GM12878 (cell line): ENCODE results near the gene HEPACAM2. TPM values are rescaled to one million over a fixed set of nuclear protein-coding genes. Genes with fewer than 3 reads are reported as not detected.

Experiments used
- ATAC-seq: fragments of 200-7000 bp; cut with Tn5 transposase; 3 replicates; pipeline ENCODE4 v1.9.1; 2020; ENCODE audit warnings: mild to moderate bottlenecking, moderate library complexity
- BruUV-seq: library from RNA; stranded (reverse); fragments of 400-500 nt; replicated peaks from 2 replicates; lab custom pipeline; 2021; lab: Mats Ljungman, UMichigan
- CTCF ChIA-PET: fragments of 300-600 bp; sonication (Branson Sonifier 250); formaldehyde crosslinking; extraction: SDS; loops from one replicate; lab custom pipeline; 2021; ENCODE audit warnings: inconsistent platforms; lab: Yijun Ruan, JAX
- POLR2A ChIA-PET: fragments of 350-600 bp; formaldehyde crosslinking; extraction: SDS; loops from one replicate; lab custom pipeline; 2021; ENCODE audit warnings: inconsistent platforms; lab: Charles Lee
- RAD21 ChIA-PET: fragments of 300-600 bp; sonication (Branson Sonifier 250); formaldehyde crosslinking; loops from one replicate; lab custom pipeline; 2023; ENCODE audit warnings: antibody characterized with exemption; ENCODE audit not compliant: unreplicated experiment; lab: Charles Lee
- SMC1A ChIA-PET: fragments of 300-600 bp; sonication (Branson Sonifier 250); formaldehyde crosslinking; loops from one replicate; lab custom pipeline; 2023; ENCODE audit not compliant: unreplicated experiment, uncharacterized antibody; lab: Charles Lee
- DNase-seq: peaks from one replicate; pipeline ENCODE4 v3.0.0-alpha.2; 2011; ENCODE audit warnings: low read depth, low spot score
- FAIRE-seq: peaks from 3 replicates; lab custom pipeline; 2011; peaks lifted over from hg19 to GRCh38; lab: Jason Lieb, UNC
- H2AFZ ChIP-seq: 2 replicates; pipeline ENCODE4 v1.6.0; 2011; ENCODE audit warnings: low read depth, low read length, control low read depth; ENCODE audit not compliant: control insufficient read depth
- H3K27ac ChIP-seq: 2 replicates; pipeline ENCODE4 v1.5.1; 2011; ENCODE audit warnings: control low read depth; ENCODE audit not compliant: control insufficient read depth, insufficient read depth
- H3K27me3 ChIP-seq, 2 experiments: replicated peaks in 1 of 2; 2 replicates each; pipeline versions ENCODE4 v1.6.0 to v1.6.1; 2011; ENCODE audit warnings: low read length in 1 of 2; ENCODE audit not compliant: control insufficient read depth in 2 of 2, insufficient read depth in 2 of 2
- H3K36me3 ChIP-seq, 2 experiments: 2 replicates each; pipeline ENCODE4 v1.5.1; 2011; ENCODE audit warnings: low read length in 1 of 2; ENCODE audit not compliant: control insufficient read depth in 2 of 2, insufficient read depth in 2 of 2
- H3K4me1 ChIP-seq: 2 replicates; pipeline ENCODE4 v1.6.1; 2011; ENCODE audit warnings: mild to moderate bottlenecking, low read length, moderate library complexity, mixed read lengths; ENCODE audit not compliant: control insufficient read depth, insufficient read depth
- H3K4me2 ChIP-seq: 2 replicates; pipeline ENCODE4 v1.6.0; 2011; ENCODE audit warnings: control low read depth; ENCODE audit not compliant: control insufficient read depth, insufficient read depth
- H3K4me3 ChIP-seq: fragments of 200-600 bp; sonication (generic); 2 replicates; pipeline ENCODE4 v1.5.1; 2016
- H3K79me2 ChIP-seq: 2 replicates; pipeline ENCODE4 v1.6.0; 2011; ENCODE audit warnings: low read length; ENCODE audit not compliant: control insufficient read depth, insufficient read depth
- H3K9ac ChIP-seq: 2 replicates; pipeline ENCODE4 v1.8.0; 2011; ENCODE audit warnings: low read length, control low read depth, mixed read lengths; ENCODE audit not compliant: control insufficient read depth, insufficient read depth
- H3K9me3 ChIP-seq: replicated peaks from 3 replicates; pipeline ENCODE4 v1.5.1; 2011; ENCODE audit warnings: mild to moderate bottlenecking, low read length; ENCODE audit not compliant: control insufficient read depth, insufficient read depth
- H4K20me1 ChIP-seq: 2 replicates; pipeline ENCODE4 v1.6.0; 2011; ENCODE audit not compliant: control insufficient read depth, insufficient read depth
- CBX3 ChIP-seq: fragments of 200-600 bp; sonication (generic); IDR thresholded peaks from 2 replicates; pipeline ENCODE4 v1.6.1; 2016; ENCODE audit warnings: low read depth, borderline replicate concordance
- CEBPB ChIP-seq, 2 experiments: fragments of 150-350 bp in 1 of 2; IDR thresholded peaks; 2 replicates each; pipeline ENCODE4 v1.6.1; 2012 to 2014; ENCODE audit warnings: low read depth in 2 of 2, low read length in 2 of 2, borderline replicate concordance in 1 of 2, inconsistent platforms in 1 of 2
- CEBPZ ChIP-seq: fragments of 150-350 bp; IDR thresholded peaks from 2 replicates; pipeline ENCODE4 v1.6.1; 2016; ENCODE audit warnings: low read depth, low read length
- CTCF ChIP-seq, 3 experiments: IDR thresholded peaks in 2 of 3; conservative IDR thresholded peaks in 1 of 3; 2 replicates each; pipeline ENCODE4 v1.5.1; 2011; ENCODE audit warnings: low read depth in 3 of 3, low read length in 3 of 3, mild to moderate bottlenecking in 3 of 3, control low read depth in 2 of 3, moderate library complexity in 2 of 3, inconsistent platforms in 1 of 3, mixed read lengths in 1 of 3; ENCODE audit not compliant: control insufficient read depth in 2 of 3, insufficient read depth in 1 of 3; ENCODE audit errors: extremely low read depth in 1 of 3
- HDAC6 ChIP-seq: fragments of 200-600 bp; sonication (generic); IDR thresholded peaks from one replicate; pipeline ENCODE4 v1.8.0; 2017; ENCODE audit warnings: antibody characterized with exemption; ENCODE audit not compliant: unreplicated experiment
- MEF2B ChIP-seq: fragments of 450-650 bp; IDR thresholded peaks from 2 replicates; pipeline ENCODE4 v1.6.1; 2018; ENCODE audit warnings: mild to moderate bottlenecking, moderate library complexity; ENCODE audit not compliant: partially characterized antibody, poor library complexity, severe bottlenecking
- MYC ChIP-seq: IDR thresholded peaks from 2 replicates; pipeline ENCODE4 v1.6.1; 2011; ENCODE audit warnings: mild to moderate bottlenecking, low read length, moderate library complexity, inconsistent platforms; ENCODE audit not compliant: insufficient read depth, insufficient replicate concordance, insufficient read length, severe bottlenecking
- RUNX3 ChIP-seq: IDR thresholded peaks from 2 replicates; pipeline ENCODE4 v1.6.1; 2012; ENCODE audit warnings: low read length, inconsistent platforms
- SP1 ChIP-seq: IDR thresholded peaks from one replicate; pipeline ENCODE4 v1.6.1; 2011; ENCODE audit warnings: low read depth, low read length
- ZNF687 ChIP-seq: fragments of 450-650 bp; IDR thresholded peaks from 2 replicates; pipeline ENCODE4 v1.6.1; 2017; ENCODE audit warnings: mild to moderate bottlenecking, moderate library complexity
- WGBS: methylation state at CpG from one replicate; pipeline ENCODE4 v1.1.6; 2016; ENCODE audit warnings: low lambda C conversion rate; ENCODE audit not compliant: insufficient replicate concordance, insufficient coverage; ENCODE audit errors: missing lambda C conversion rate; 5-methylcytosine and 5-hydroxymethylcytosine counted together
- in situ Hi-C: fragments of 300-500 bp; cut with MboI; formaldehyde crosslinking; loops from 9 replicates; pipeline ENCODE4 v1.14.3; 2018; ENCODE audit warnings: mixed read lengths
- intact Hi-C: fragments of 100-400 bp; cut with micrococcal nuclease; formaldehyde crosslinking; loops from one replicate; pipeline ENCODE4 v1.14.2; 2022; ENCODE audit not compliant: unreplicated experiment
- polyA plus RNA-seq, 11 experiments: library from polyadenylated mRNA; depleted of rRNA in 4 of 11; unstranded in 6 of 11; stranded (reverse) in 5 of 11; fragments of >200 nt; fragmentation: Nextera tagmentation in 4 of 11; fragmentation: Illumina TruSeq in 1 of 11; extraction: Ambion mirVana in 4 of 11; extraction: Trizol in 1 of 11; gene quantifications; 1 replicate in 1 of 11; 2 replicates in 10 of 11; pipeline versions ENCODE4 v1.2.1 to v1.2.3, GENCODE V29; 2011 to 2016; ENCODE audit warnings: inconsistent platforms in 2 of 11, missing spikeins in 2 of 11, low read depth in 1 of 11
- total RNA-seq, 4 experiments: library from RNA; depleted of rRNA in 3 of 4; stranded (reverse); fragments of >200 nt in 3 of 4; fragmentation: Illumina TruSeq in 1 of 4; extraction: Trizol in 1 of 4; gene quantifications; 2 replicates each; pipeline versions ENCODE4 v1.2.1 to v1.2.3, GENCODE V29; 2013 to 2021

Gene HEPACAM2
- total and polyA plus RNA-seq, 10 of the 15 experiments (the other 5 are each of a cell fraction or from before 2014, with no cell fraction given): 0.04 to 0.58 TPM; not detected in 8

- TF ChIP-seq ZNF687: 0 out of 2 replicates have a peak, but pooled peaks have one; percentile 25
- peak; percentile 38 for TF ChIP-seq MEF2B
- TF ChIP-seq, all 136 proteins: peak for 12
Observed at GRCh38 chr7:93165447-93165846, 60.8 kb downstream of the HEPACAM2 start (continued).

- Histone ChIP-seq H3K9ac (no peak overlapping the region), H2AFZ (peak overlapping the region; percentile 16; the same call in 1 of the 2 replicates), H3K27me3 (no peaks in the 10 kb centered on the region), H3K4me2 (no peak overlapping the region), H3K9me3 (peaks cover 16% of the 10 kb centered on the region), H3K27ac (peak overlapping the region; percentile 80), H3K36me3 (no peaks in the 10 kb centered on the region), H3K4me3 (no peak overlapping the region), H3K79me2 (no peaks in the 10 kb centered on the region), H4K20me1 (no peaks in the 10 kb centered on the region), H3K4me1 (peaks cover 2% of the 10 kb centered on the region; the same call in 1 of the 2 replicates)
- FAIRE-seq (no peak), DNase-seq (no peak), ATAC-seq (no peak; the same call in 2 of the 3 replicates)
- POLR2A ChIA-PET: no interaction called here
- CTCF ChIA-PET: interaction anchor here (1.7 kb wide), 1 partner anchor 64 kb away, joined by 5 read pairs; no protein-coding TSS in a partner anchor
- SMC1A ChIA-PET: interaction anchor here (2.2 to 2.6 kb wide), 2 partner anchors 12 to 64 kb away, joined by 7 to 18 read pairs; no protein-coding TSS in a partner anchor
- BruUV-seq: no TSS peak
- intact Hi-C loops: loop anchor here (1.0 kb wide), 1 partner anchor 16 kb away; the partner anchor contains the start of gene SAMD9L
- 91% methylated on average over 2 of the region's 2 CpGs for WGBS
- RAD21 ChIA-PET: interaction anchor here (1.0 kb wide), 1 partner anchor 47 kb away, joined by 3 read pairs; the partner anchor contains the start of gene SAMD9
- in situ Hi-C loops: no loop called here
- no peak for TF ChIP-seq CEBPB (IDR thresholded peaks at IDR 0.05; ENCODE audit: borderline replicate concordance in 1 of 2, low read depth in 2 of 2, low read length in 2 of 2)
- no peak for TF ChIP-seq HDAC6
- no peak for TF ChIP-seq SP1
- no peak for TF ChIP-seq CTCF (IDR thresholded peaks at IDR 0.05 in 2 of 3, conservative IDR thresholded peaks at IDR 0.05 in 1 of 3; ENCODE audit: control insufficient read depth in 2 of 3, extremely low read depth in 1 of 3, insufficient read depth in 1 of 3, low read depth in 3 of 3, low read length in 3 of 3)
- TF ChIP-seq RUNX3: no peak
- TF ChIP-seq CBX3: no peak
- no peak for TF ChIP-seq CEBPZ
- no peak for TF ChIP-seq MYC
Observed at GRCh38 chr7:93164766-93165165, 61.5 kb downstream of the HEPACAM2 start.
